Subcutaneous abdominal adipose tissue (tissue), 5 donors: Measurements from ENCODE around the gene ETV6.

Experiments
- H3K27ac ChIP-seq: one replicate; pipeline ENCODE4 v1.7.0; 2013; ENCODE audit warnings: low read depth, mild to moderate bottlenecking, inconsistent platforms, low read length, moderate library complexity
- H3K27me3 ChIP-seq, 5 donors: one replicate each; pipeline ENCODE4 v1.7.0; 2013; ENCODE audit warnings: low read length in 5 of 5, inconsistent platforms in 1 of 5; ENCODE audit not compliant: control insufficient read depth in 5 of 5, insufficient read depth in 4 of 5
- H3K36me3 ChIP-seq, 5 donors: one replicate each; pipeline ENCODE4 v1.7.0; 2013; ENCODE audit warnings: low read length in 5 of 5; ENCODE audit not compliant: control insufficient read depth in 5 of 5, insufficient read depth in 5 of 5
- H3K4me1 ChIP-seq, 5 donors: one replicate each; pipeline ENCODE4 v1.7.0; 2013; ENCODE audit warnings: low read length in 5 of 5, mild to moderate bottlenecking in 3 of 5, moderate library complexity in 1 of 5; ENCODE audit not compliant: control insufficient read depth in 5 of 5, insufficient read depth in 5 of 5
- H3K4me3 ChIP-seq, 5 donors: one replicate each; pipeline ENCODE4 v1.7.0; 2013; ENCODE audit warnings: low read length in 5 of 5, low read depth in 1 of 5
- H3K9ac ChIP-seq, 5 donors: one replicate each; pipeline ENCODE4 v1.7.0; 2013; ENCODE audit warnings: low read length in 5 of 5, mild to moderate bottlenecking in 4 of 5, moderate library complexity in 3 of 5
- H3K9me3 ChIP-seq, 5 donors: one replicate each; pipeline ENCODE4 v1.7.0; 2013; ENCODE audit warnings: low read length in 5 of 5; ENCODE audit not compliant: control insufficient read depth in 5 of 5
- donor health status: healthy.
- donor health status: healthy.
- donor health status: healthy.
- donor health status: healthy.
- donor health status: healthy.

The ETV6 gene

DNA sequence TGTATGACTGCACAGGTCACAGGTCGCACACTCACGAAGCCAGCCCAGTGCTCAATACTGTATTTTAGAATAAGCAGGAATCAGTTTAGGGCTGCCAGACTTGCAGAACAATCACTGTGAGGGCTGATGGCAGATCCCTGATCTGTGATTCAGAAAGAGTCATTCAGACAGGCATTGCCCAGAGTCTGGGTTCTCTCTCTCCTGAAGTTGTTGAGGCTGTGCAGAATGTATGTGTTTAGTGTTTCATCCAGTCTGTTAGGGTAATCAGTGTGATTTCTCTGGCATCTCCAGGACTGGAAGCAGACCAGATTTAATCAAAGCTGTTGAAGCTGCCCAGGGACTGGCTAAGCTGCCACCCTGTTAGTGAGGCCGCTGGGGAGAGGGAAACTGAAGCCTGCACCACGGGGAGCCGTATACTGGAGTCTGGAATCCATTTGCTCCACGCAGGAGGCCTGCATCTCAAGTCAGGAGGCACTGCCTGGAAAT lies 69.3 kb downstream of the ETV6 start:
- Histone ChIP-seq H3K9me3 (no peaks in the 10 kb centered on the region), H3K4me1 (peaks cover 4 to 30% (median 25%) of the 10 kb centered on the region in 5 donors), H3K27me3 (no peaks in the 10 kb centered on the region), H3K9ac (no peak overlapping the region), H3K27ac (no peak overlapping the region), H3K4me3 (no peak overlapping the region), H3K36me3 (no peaks in the 10 kb centered on the region)

DNA sequence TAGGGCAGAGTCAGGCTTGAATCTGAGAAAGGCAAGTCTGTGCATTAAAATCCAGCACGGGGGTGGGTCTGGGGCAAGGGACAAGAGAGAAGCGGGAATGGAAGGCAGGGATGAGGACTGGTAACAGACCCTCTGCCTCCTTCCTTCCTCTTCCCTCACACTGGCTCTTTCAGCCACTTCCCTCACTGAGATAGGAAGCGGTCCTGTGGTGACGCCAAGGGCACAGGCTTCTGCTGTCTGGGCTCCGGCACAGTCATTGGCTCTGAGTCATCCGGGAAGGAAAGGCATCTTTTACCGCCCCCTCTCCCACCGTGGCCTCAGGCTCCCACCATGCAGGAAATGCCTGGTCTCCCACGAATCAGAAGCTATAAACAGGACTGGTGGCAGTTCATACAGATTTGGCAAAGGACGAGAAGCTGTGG lies 70.2 kb downstream of the ETV6 start:
- no peak overlapping the region for H3K9ac ChIP-seq
- no peaks in the 10 kb centered on the region for H3K36me3 ChIP-seq
- no peak overlapping the region for H3K4me3 ChIP-seq
- H3K9me3 ChIP-seq = no peaks in the 10 kb centered on the region
- H3K4me1 ChIP-seq = peaks cover 4 to 24% (median 23%) of the 10 kb centered on the region in 5 donors
- no peak overlapping the region for H3K27ac ChIP-seq
- no peaks in the 10 kb centered on the region for H3K27me3 ChIP-seq

DNA sequence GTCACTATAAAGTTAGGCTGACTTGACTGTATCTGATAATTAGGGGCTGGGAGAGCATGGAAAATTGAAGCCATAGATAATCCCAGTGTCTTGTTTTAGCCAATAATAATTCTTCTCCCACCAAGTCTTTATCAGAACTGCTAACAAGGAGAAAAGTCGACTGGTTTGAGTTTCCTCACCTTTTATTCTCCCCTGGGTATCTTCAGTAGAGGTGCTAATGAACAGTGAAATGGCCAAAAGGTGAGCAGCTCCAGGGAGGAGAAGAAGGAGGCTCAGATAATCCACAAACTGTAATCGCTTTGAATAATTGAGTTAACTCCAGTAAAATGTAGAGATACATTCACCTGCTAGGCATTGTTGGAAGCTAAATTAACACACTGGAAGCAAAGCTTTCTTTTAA lies 72.6 kb downstream of the ETV6 start:
- H3K4me3 ChIP-seq = no peak overlapping the region
- H3K27ac ChIP-seq = no peak overlapping the region
- H3K9me3 ChIP-seq = no peaks in the 10 kb centered on the region
- no peak overlapping the region for H3K9ac ChIP-seq
- H3K27me3 ChIP-seq = no peaks in the 10 kb centered on the region
- H3K4me1 ChIP-seq = peaks cover 6 to 25% (median 21%) of the 10 kb centered on the region in 5 donors
- H3K36me3 ChIP-seq = peaks cover 0 to 2% (median 0%) of the 10 kb centered on the region in 5 donors

DNA sequence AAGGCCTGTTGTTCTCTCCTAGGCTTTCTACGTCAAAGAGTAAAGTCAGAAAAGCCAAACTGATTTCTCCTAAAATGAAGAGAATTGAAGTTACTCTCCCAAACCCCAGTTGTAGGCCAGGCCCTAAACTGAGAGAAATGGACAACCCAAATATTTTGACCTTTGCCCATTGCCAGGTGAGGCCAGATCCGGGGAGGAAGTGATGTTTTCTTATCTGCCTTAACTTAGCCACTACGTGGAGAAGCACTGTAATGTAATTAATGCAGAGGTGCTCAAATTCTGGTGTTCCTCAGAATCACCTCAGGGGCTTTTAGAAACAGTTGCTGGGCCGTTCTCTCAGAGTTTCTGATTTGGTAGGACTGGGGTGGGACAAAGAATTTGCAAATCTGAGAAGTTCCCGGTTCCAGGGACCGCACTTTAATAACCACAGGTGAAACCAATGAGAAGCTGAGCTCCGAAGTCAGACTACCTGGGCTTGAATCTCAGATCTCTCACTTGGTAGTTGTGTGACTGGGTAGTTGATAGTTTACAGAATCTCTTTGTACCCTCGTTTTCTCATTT lies 73.2 kb downstream of the ETV6 start:
- Histone ChIP-seq H3K4me1 (peaks cover 3 to 25% (median 21%) of the 10 kb centered on the region in 5 donors), H3K4me3 (no peak overlapping the region), H3K9ac (no peak overlapping the region), H3K27ac (no peak overlapping the region), H3K9me3 (no peaks in the 10 kb centered on the region), H3K36me3 (peaks cover 0 to 4% (median 0%) of the 10 kb centered on the region in 5 donors), H3K27me3 (no peaks in the 10 kb centered on the region)

DNA sequence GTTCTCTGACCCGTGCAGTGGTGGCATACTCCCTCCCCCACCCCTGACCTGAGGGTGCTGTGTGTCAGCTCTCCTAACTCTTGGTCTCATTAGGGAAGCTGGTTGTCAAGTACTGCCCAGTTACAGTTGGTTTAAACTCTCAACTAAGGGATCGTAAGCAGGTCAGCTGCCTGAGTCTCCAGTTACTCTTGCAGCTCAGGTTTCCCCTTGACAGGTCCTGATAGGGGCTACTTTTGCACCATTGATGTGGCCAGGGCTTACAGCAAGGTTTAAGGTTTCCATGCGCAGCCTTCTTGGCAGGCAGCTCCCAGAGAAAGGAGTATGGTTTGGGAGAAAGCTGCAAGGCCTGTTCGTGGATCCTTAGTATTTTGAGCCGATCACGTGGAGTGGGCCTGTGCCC lies 74.5 kb downstream of the ETV6 start:
- H3K36me3 ChIP-seq = peaks cover 0 to 4% (median 0%) of the 10 kb centered on the region in 5 donors
- H3K4me1 ChIP-seq = peaks cover 3 to 24% (median 22%) of the 10 kb centered on the region in 5 donors
- H3K27ac ChIP-seq = no peak overlapping the region
- no peaks in the 10 kb centered on the region for H3K9me3 ChIP-seq
- H3K4me3 ChIP-seq = no peak overlapping the region
- no peaks in the 10 kb centered on the region for H3K27me3 ChIP-seq
- no peak overlapping the region for H3K9ac ChIP-seq

DNA sequence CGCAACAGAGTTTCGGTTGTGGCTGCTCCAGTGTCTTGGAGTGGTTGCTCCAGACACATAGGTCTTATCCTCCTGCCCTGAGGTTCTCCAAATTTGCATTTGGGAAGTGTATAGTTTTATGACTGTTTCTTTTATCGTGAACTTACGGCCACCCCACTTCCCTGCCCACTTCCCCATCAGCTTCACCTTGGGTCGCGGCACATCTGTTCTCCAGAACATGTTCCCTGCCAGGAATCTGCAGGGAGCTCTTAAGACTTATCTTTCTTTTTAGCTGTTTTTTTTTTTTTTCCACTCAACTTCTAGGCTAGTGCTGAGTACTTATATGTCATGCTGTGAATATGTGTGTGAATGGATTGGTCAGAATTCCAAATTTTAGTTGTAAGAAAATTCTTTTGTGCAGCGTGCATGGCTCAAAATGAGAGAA lies 75.4 kb downstream of the ETV6 start:
- H3K4me3 ChIP-seq = no peak overlapping the region
- no peaks in the 10 kb centered on the region for H3K27me3 ChIP-seq
- H3K36me3 ChIP-seq = peaks cover 0 to 4% (median 0%) of the 10 kb centered on the region in 5 donors
- no peak overlapping the region for H3K27ac ChIP-seq
- H3K9ac ChIP-seq = no peak overlapping the region
- no peaks in the 10 kb centered on the region for H3K9me3 ChIP-seq
- H3K4me1 ChIP-seq = peaks cover 3 to 20% (median 16%) of the 10 kb centered on the region in 5 donors

DNA sequence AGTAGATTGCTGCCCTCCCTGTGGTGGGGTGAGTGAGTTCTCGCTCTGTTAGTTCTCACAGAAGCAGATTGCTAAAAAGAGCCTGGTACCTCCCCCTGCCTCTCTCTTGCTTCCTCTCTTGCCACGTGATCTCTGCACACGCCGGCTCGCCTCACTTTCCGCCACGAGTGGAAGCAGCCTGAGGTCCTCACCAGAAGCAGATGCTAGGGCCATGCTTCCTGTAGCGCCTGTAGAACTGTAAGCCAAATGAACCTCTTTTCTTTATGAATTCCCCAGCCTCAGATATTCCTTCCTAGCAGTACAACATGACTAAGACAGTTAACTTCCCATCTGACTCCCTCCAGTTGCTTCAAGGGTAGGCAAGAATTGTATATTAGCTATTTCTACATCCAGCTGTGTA lies 76.2 kb downstream of the ETV6 start:
- Histone ChIP-seq H3K9me3 (no peaks in the 10 kb centered on the region), H3K27me3 (no peaks in the 10 kb centered on the region), H3K4me3 (no peak overlapping the region), H3K36me3 (peaks cover 0 to 4% (median 0%) of the 10 kb centered on the region in 5 donors), H3K4me1 (peaks cover 3 to 16% (median 14%) of the 10 kb centered on the region in 5 donors), H3K27ac (no peak overlapping the region), H3K9ac (no peak overlapping the region)

DNA sequence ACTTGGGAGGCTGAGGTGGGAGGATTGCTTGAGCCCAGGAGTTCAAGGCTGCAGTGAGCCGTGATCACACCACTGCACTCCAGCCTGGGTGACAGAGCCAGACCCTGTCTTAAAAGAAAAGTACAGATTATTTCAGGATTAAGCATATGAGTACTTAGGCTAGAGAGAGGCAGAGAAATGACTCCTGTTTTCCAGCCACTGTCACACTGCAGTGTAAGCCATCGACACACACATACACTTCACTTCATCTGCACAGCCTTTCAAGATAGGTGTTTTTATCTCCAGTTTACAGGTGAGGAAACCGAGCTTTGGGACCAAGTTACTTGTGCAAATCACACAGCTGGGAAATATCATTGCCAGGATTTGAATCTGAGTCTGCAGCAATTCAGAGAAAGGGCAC lies 77.2 kb downstream of the ETV6 start:
- no peak overlapping the region for H3K9ac ChIP-seq
- H3K27me3 ChIP-seq = no peaks in the 10 kb centered on the region
- peaks cover 0 to 4% (median 0%) of the 10 kb centered on the region in 5 donors for H3K36me3 ChIP-seq
- H3K27ac ChIP-seq = no peak overlapping the region
- no peak overlapping the region for H3K4me3 ChIP-seq
- no peaks in the 10 kb centered on the region for H3K9me3 ChIP-seq
- H3K4me1 ChIP-seq = peaks cover 3 to 24% (median 15%) of the 10 kb centered on the region in 5 donors

DNA sequence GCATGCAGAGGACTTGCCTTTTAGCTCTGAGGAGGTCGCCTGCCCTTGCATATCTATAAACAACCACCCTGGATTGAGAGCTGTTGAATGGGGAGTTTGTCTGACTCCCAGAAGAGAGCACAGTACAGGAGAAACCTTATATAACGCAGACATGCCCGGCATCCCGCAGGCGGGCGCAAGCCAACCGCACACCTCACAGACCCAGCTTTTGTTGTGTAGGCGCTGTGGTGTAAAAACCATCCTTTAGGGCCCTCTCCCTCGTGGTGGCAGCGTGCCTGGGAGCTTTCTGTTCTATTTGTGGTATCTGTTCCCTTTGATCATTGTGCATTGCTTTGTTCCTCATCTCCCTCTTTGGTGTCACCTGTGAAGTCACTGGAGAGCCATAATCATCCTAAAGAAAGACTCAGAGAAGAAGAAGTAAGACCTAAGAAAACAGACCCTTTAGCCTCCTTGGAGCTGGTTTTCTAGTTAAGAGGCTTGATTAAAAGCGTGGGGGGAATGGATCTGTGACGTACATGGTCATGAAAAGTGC lies 77.7 kb downstream of the ETV6 start:
- Histone ChIP-seq H3K4me1 (peaks cover 3 to 29% (median 15%) of the 10 kb centered on the region in 5 donors), H3K36me3 (peaks cover 0 to 4% (median 0%) of the 10 kb centered on the region in 5 donors), H3K27ac (no peak overlapping the region), H3K9ac (no peak overlapping the region), H3K27me3 (no peaks in the 10 kb centered on the region), H3K4me3 (no peak overlapping the region), H3K9me3 (no peaks in the 10 kb centered on the region)

DNA sequence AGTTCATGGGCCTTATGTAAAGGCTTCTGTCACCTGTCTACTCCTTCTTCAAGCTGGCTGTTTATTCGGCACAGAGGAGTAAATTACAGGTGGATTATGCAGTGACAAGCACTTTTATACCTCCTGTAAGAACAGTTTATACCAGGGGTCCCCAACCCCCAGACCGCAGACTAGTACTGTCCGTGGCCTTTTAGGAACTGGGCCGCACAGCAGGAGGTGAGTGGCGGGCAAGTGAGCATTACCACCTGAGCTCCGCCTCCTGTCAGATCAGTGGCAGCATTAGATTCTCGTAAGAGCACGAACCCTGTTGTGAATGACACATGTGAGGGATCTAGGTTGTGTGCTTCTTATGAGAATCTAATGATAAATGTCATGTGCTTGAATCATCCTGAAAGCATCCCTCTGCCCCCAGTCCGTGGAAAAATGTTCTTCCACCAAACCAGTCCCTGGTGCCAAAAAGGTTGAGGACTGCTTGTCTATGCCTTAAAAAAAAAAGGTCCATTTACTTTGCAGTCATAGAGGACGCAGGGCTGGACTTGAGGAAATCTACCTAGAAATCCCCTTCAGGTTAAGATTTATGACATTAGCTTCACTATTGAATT lies 78.8 kb downstream of the ETV6 start:
- Histone ChIP-seq H3K27ac (no peak overlapping the region), H3K4me1 (peaks cover 3 to 29% (median 15%) of the 10 kb centered on the region in 5 donors), H3K36me3 (peaks cover 0 to 7% (median 0%) of the 10 kb centered on the region in 5 donors), H3K9ac (no peak overlapping the region), H3K9me3 (no peaks in the 10 kb centered on the region), H3K27me3 (no peaks in the 10 kb centered on the region), H3K4me3 (no peak overlapping the region)
